Muscle of leg (tissue), 11 donors: ENCODE data around the gene PUS7L. TPM values are rescaled to one million over a fixed set of nuclear protein-coding genes. Genes with fewer than 3 reads are reported as not detected.
"Not testable (repeated sequence)": the region's sequence is repeated elsewhere in the genome, so short reads cannot be mapped to it uniquely, and the experiment has no call there.

Experiments
- DNase-seq: peaks from one replicate; pipeline ENCODE4 v3.0.0; 2013
- H3K27ac ChIP-seq: one replicate; pipeline ENCODE4 v1.5.1; 2013; ENCODE audit warnings: mild to moderate bottlenecking, low read length, control low read depth
- H3K27me3 ChIP-seq: one replicate; pipeline ENCODE4 v1.6.1; 2013; ENCODE audit warnings: low read length; ENCODE audit not compliant: control insufficient read depth, insufficient read depth
- H3K36me3 ChIP-seq: one replicate; pipeline ENCODE4 v1.6.1; 2013; ENCODE audit warnings: low read length; ENCODE audit not compliant: control insufficient read depth, insufficient read depth
- H3K4me1 ChIP-seq: one replicate; pipeline ENCODE4 v1.6.1; 2013; ENCODE audit warnings: low read length; ENCODE audit not compliant: control insufficient read depth, insufficient read depth
- H3K4me3 ChIP-seq: one replicate; pipeline ENCODE4 v1.5.1; 2013; ENCODE audit warnings: low read length, control low read depth
- H3K9me3 ChIP-seq: replicated peaks from 2 replicates; pipeline ENCODE4 v1.6.1; 2013; ENCODE audit warnings: low read depth, low read length; ENCODE audit not compliant: control insufficient read depth
- WGBS: methylation state at CpG from one replicate; pipeline ENCODE4 v1.1.5; 2013; ENCODE audit warnings: missing lambda C conversion rate; ENCODE audit not compliant: insufficient coverage; 5-methylcytosine and 5-hydroxymethylcytosine counted together
- polyA plus RNA-seq, 8 donors: library from polyadenylated mRNA; unstranded; fragments of 120-200 nt; gene quantifications; one replicate each; pipeline versions ENCODE4 v1.2.1 to v1.2.3, GENCODE V29; 2013; ENCODE audit warnings: inconsistent platforms in 1 of 8, low replicate concordance in 1 of 8; ENCODE audit not compliant: insufficient read length in 8 of 8, insufficient read depth in 1 of 8
- total RNA-seq: library from RNA; stranded (reverse); fragments of 120-200 nt; gene quantifications from one replicate; pipeline ENCODE4 v1.2.4, GENCODE V29; 2013

Gene PUS7L
- total and polyA plus RNA-seq, 9 donors: 4.3 to 15.5 (median 7.5) TPM

DNA sequence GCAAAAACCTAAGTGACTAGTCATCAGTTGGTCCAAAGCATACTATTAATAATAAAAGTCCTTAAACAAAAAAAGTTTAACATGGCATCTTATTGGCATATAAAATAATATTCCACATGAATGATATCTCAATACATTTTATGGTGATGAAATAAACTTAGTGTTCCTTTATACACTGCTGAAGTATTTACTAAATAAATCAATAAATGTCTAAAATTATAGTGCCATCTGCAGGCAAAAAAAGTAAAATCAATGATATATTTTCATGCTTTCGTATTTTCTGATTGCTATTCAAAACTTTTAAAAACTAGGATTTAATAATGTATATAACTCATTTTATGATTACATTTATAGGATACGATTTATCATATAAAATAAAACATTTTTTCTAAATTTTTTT, 30.5 kb downstream of the PUS7L start:
- H3K27ac ChIP-seq: no peak overlapping the region
- H3K9me3 ChIP-seq: no peaks in the 10 kb centered on the region
- peak; percentile 7 for DNase-seq
- no peaks in the 10 kb centered on the region for H3K36me3 ChIP-seq
- no CpG with 5 or more reads among the region's 2 CpGs for WGBS
- no peak overlapping the region for H3K4me3 ChIP-seq
- H3K27me3 ChIP-seq: no peaks in the 10 kb centered on the region
- H3K4me1 ChIP-seq: no peaks in the 10 kb centered on the region

DNA sequence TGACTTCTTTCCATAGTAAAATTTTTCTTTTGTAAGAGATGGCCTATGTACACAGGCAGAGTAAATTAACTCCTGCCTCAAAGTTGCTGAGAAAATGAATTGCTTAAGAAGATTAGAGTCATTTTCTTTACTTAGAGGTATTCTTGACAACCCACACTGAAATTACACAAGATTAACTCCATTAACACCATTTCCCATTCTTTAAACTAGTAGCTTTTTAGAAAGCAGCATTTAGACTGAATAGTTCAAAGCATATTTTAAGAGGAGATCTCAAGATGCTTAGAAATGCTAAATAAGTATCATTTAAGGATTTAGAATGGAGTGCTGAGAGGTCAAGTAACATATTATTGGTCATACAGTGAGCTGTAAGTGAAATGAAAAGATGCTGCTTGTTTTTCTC, 35.5 kb downstream of the PUS7L start:
- no peaks in the 10 kb centered on the region for H3K27me3 ChIP-seq
- no peak overlapping the region for H3K27ac ChIP-seq
- no peaks in the 10 kb centered on the region for H3K36me3 ChIP-seq
- DNase-seq: no peak
- H3K9me3 ChIP-seq: no peaks in the 10 kb centered on the region
- H3K4me3 ChIP-seq: no peak overlapping the region
- H3K4me1 ChIP-seq: no peaks in the 10 kb centered on the region

DNA sequence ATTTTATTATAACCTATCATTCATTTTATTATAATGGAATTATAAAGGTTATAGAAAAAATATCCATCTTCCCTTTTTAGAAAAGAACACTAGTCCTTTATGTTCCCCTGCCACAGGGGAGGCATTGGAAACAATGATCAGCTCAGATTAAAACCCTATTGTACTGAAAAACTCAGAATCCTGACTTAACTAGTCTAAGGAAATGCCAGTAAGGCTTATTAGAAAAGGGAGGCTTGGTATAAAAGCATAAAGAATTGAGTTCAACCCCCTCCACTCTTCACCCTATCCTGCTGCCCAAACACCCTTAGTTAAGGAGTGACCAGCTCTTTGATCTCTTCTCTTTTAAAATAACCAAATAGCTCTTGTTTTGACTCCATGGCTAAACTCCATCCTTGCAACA, 36.0 kb downstream of the PUS7L start:
- no peaks in the 10 kb centered on the region for H3K4me1 ChIP-seq
- H3K36me3 ChIP-seq: no peaks in the 10 kb centered on the region
- H3K9me3 ChIP-seq: no peaks in the 10 kb centered on the region
- H3K27ac ChIP-seq: no peak overlapping the region
- H3K4me3 ChIP-seq: no peak overlapping the region
- H3K27me3 ChIP-seq: no peaks in the 10 kb centered on the region
- no peak for DNase-seq

DNA sequence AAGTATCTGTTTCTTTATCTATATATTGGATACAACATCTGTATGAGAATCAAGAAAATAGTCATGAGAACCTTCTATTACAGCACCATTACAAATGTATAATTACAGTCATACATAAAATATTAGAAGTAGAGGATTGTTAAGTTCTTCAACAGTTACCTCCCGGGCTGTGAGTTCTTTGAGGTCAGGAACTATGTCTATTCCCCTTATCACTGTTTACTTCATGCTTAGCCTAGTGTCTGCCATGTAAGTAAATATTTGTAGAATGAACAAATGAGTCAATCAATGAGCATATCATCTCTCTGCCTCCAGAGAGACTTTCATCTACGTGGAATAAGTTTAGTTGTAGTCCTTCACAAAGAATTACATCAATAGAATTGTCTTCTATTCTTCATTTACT, 47.2 kb downstream of the PUS7L start:
- no peaks in the 10 kb centered on the region for H3K4me1 ChIP-seq
- no peaks in the 10 kb centered on the region for H3K36me3 ChIP-seq
- H3K4me3 ChIP-seq: no peak overlapping the region
- DNase-seq: no peak
- no peak overlapping the region for H3K27ac ChIP-seq
- no peaks in the 10 kb centered on the region for H3K9me3 ChIP-seq
- no CpG with 5 or more reads among the region's 2 CpGs for WGBS
- no peaks in the 10 kb centered on the region for H3K27me3 ChIP-seq

DNA sequence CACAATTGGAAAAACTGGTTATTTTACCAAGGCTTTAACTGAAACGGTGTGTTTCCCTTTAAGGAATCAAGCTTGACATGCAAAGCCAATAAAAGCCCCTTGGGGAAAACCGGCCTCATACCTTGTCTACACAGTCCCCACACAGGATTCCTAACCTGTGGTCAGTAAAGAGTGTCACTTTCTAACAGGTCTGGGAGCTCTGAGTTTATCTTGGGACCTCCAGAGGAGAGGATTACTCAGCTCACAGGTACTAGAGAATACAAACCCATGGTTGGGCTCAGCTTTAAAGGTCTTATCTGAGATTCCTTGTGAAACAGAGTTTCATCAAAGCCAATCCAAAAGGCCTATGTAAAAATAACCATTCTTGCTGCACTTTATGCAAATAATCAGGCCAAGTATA, 54.8 kb downstream of the PUS7L start:
- H3K27me3 ChIP-seq, H3K36me3 ChIP-seq, H3K4me1 ChIP-seq, H3K9me3 ChIP-seq, DNase-seq, H3K4me3 ChIP-seq, H3K27ac ChIP-seq: not testable (repeated sequence)
- 22% methylated on average over 1 of the region's 2 CpGs for WGBS

DNA sequence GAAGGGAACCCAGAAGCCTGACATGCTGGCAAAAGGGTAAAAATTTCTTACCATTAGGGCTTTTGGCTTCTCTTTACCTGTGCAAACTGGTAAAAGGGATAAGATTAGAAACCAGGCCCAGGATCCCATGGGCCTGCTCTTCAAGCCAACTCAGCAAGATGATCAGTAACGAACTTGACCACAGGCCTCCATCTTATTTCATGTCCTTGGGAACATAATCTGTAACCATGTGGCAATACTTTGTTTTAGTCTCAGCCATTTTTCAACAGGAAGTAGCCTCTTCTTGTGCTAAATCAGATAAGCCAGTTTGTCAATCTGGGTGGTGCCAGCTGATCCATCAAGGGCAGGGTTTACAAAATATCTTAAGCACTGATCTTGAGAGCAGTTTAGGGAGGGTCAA, 57.4 kb downstream of the PUS7L start:
- H3K27me3 ChIP-seq, H3K4me1 ChIP-seq, H3K4me3 ChIP-seq, H3K9me3 ChIP-seq, H3K27ac ChIP-seq, H3K36me3 ChIP-seq, DNase-seq: not testable (repeated sequence)
- no CpG with 5 or more reads among the region's 1 CpG for WGBS

DNA sequence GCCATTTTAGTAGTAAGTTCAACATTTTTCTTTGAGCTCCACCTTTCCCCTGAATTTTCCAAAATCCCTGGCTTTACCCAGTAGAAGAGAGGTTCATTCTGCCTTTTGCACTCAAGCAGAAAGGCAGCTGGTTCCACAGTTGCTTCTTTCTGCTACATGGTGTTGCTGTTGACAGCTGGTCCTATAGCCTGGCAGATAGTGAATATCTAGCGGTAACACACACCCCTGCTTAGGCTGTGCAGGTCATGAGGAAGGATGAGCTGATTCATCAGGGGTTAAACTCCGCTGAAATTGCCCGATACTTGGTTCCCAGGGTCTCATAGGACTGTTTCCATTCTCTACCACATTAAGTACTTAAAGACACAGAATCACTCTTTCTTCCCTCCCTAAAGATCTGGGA, 62.4 kb downstream of the PUS7L start:
- Histone ChIP-seq H3K4me1 (no peaks in the 10 kb centered on the region), H3K4me3 (no peak overlapping the region), H3K36me3 (no peaks in the 10 kb centered on the region), H3K27ac (no peak overlapping the region), H3K9me3 (no peaks in the 10 kb centered on the region), H3K27me3 (no peaks in the 10 kb centered on the region)
- 57% methylated on average over 2 of the region's 3 CpGs for whole genome bisulfite sequencing
- DNase-seq: peak; percentile 10

DNA sequence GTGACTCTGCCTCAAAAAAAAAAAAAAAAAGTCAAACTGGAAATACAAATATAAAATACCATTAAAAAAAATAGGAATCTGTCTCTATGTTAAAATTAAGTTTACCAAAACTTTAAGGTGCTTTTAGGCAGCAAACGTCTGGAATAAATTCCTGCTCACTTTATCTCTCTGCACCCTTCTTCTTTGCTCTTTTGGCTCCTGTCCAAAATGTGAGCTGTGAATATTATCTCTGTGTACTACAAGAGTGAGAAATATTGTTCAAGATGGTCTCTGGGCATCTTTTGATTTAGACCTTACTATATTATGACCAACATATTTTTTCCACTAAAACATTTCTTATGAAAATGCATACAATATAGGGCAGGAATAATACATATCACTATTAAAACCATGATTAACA, 63.7 kb downstream of the PUS7L start:
- no peak overlapping the region for H3K27ac ChIP-seq
- H3K4me3 ChIP-seq: no peak overlapping the region
- H3K4me1 ChIP-seq: no peaks in the 10 kb centered on the region
- no peaks in the 10 kb centered on the region for H3K27me3 ChIP-seq
- DNase-seq: no peak
- H3K36me3 ChIP-seq: no peaks in the 10 kb centered on the region
- no CpG with 5 or more reads among the region's 1 CpG for WGBS
- H3K9me3 ChIP-seq: no peaks in the 10 kb centered on the region

DNA sequence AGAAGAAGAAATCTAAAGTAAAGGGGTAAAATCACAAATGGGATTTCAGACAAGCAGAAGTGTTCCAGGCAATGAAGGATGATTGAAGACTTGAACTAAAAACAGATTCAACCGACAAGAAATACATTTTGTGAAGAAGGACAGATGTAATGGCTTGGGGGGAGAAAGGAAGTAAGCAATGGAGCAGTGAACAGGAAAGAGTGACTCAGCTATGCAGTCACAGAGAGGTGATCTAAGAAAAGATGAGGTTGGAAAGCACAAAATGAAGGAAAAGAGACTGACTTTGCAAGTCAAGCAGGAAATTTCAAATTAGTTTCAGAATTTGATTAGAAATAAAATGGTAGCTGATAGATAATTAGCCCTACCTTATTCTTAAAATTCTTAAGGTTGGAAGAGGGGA, 66.5 kb downstream of the PUS7L start:
- no peak overlapping the region for H3K4me3 ChIP-seq
- H3K36me3 ChIP-seq: no peaks in the 10 kb centered on the region
- no peaks in the 10 kb centered on the region for H3K9me3 ChIP-seq
- H3K27me3 ChIP-seq: no peaks in the 10 kb centered on the region
- DNase-seq: no peak
- H3K4me1 ChIP-seq: no peaks in the 10 kb centered on the region
- H3K27ac ChIP-seq: no peak overlapping the region
- 60% methylated on average over 1 of the region's 1 CpG for WGBS

DNA sequence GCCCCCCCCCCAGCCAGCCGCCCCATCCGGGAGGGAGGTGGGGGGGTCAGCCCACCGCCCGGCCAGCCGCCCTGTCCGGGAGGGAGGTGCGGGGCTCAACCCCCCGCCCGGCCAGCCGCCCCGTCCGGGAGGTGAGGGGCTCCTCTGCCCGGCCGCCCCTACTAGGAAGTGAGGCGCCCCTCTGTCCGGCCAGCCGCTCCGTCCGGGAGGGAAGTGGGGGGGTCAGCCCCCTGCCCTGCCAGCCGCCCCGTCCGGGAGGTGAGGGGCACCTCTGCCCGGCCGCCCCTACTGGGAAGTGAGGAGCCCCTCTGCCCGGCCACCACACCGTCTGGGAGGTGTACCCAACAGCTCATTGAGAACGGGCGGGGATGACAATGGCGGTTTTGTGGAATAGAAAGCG, 73.1 kb downstream of the PUS7L start:
- not testable (repeated sequence) for H3K27ac ChIP-seq, H3K9me3 ChIP-seq, H3K36me3 ChIP-seq, H3K4me3 ChIP-seq, H3K27me3 ChIP-seq, H3K4me1 ChIP-seq, DNase-seq
- WGBS: over 99% methylated on average over 12 of the region's 30 CpGs

DNA sequence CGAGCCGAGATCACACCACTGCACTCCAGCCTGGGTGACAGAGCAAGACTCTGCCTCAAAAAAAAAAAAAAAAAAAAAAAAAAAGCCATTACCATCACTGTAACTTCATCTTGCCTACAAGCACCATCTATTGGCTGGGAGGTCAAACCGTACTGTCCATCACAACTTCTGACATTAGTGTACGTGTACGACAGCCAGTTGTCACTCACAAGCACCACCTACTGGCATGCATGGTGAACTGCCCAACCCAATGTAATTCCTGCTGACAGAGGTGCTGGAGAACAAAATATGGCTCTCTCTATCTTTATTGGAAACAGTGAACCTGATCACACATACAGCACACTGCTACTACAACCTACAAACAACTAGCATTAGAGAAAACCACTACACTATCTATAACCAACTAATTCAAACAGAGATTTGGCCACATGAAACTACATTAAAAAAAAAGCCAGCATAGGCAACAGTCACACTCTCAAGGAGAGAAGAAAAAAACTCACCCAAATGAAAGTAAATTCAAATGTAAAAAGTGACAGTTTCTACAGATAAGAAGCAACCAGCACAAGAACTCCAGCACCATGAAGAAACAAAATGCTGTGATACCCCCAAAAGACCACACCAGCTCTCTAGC, 82.3 kb downstream of the PUS7L start:
- Histone ChIP-seq H3K27me3 (no peaks in the 10 kb centered on the region), H3K9me3 (no peaks in the 10 kb centered on the region), H3K4me3 (no peak overlapping the region), H3K36me3 (no peaks in the 10 kb centered on the region), H3K4me1 (no peaks in the 10 kb centered on the region), H3K27ac (no peak overlapping the region)
- no peak for DNase-seq
- WGBS: no CpG with 5 or more reads among the region's 5 CpGs
